DMS153 treated with DMSO at 0.1 percent for 48 hours (cell line): ENCODE measurements around the gene EPHA6.
"Not testable (repeated sequence)": the region's sequence is repeated elsewhere in the genome, so short reads cannot be mapped to it uniquely, and the experiment has no call there.

ENCODE experiments used
- DNase-seq: peaks from one replicate; lab custom pipeline; 2025; ENCODE audit not compliant: unreplicated experiment; lab: John Stamatoyannopoulos, UW

Gene EPHA6

GRCh38 chr3:97010881-97011657 is 196.7 kb downstream of the EPHA6 start:
- DNase-seq, result no peak

GRCh38 chr3:97021778-97022177 is 207.4 kb downstream of the EPHA6 start:
- DNase-seq, result no peak

- not testable (repeated sequence) for DNase-seq
Observed at GRCh38 chr3:97025612-97026011, 211.2 kb downstream of the EPHA6 start.

GRCh38 chr3:97029972-97030371 is 215.6 kb downstream of the EPHA6 start:
- no peak for DNase-seq

- DNase-seq, result peak; percentile 72
Observed at GRCh38 chr3:97037294-97037943, 223.0 kb downstream of the EPHA6 start.

GRCh38 chr3:97043411-97043810 is 229.0 kb downstream of the EPHA6 start:
- no peak for DNase-seq

GRCh38 chr3:97057365-97057764 is 243.0 kb downstream of the EPHA6 start:
- DNase-seq, result no peak

- DNase-seq, result no peak
Observed at GRCh38 chr3:97059168-97059567, 244.8 kb downstream of the EPHA6 start.

GRCh38 chr3:97066531-97066930 is 252.1 kb downstream of the EPHA6 start:
- DNase-seq, result no peak

- no peak for DNase-seq
Observed at GRCh38 chr3:97070302-97070701, 255.9 kb downstream of the EPHA6 start.

GRCh38 chr3:97074546-97074945 is 260.2 kb downstream of the EPHA6 start:
- DNase-seq, result no peak

- DNase-seq, result no peak
Observed at GRCh38 chr3:97076673-97077072, 262.3 kb downstream of the EPHA6 start.

GRCh38 chr3:97089621-97090020 is 275.2 kb downstream of the EPHA6 start:
- no peak for DNase-seq

- no peak for DNase-seq
Observed at GRCh38 chr3:97102641-97103040, 288.2 kb downstream of the EPHA6 start.

- no peak for DNase-seq
Observed at GRCh38 chr3:97105989-97106651, 291.7 kb downstream of the EPHA6 start.

GRCh38 chr3:97106652-97106989 is 292.2 kb downstream of the EPHA6 start:
- DNase-seq, result no peak

GRCh38 chr3:97108136-97108535 is 293.7 kb downstream of the EPHA6 start:
- no peak for DNase-seq

- no peak for DNase-seq
Observed at GRCh38 chr3:97111244-97111643, 296.9 kb downstream of the EPHA6 start.

- DNase-seq, result no peak
Observed at GRCh38 chr3:97121386-97121785, 307.0 kb downstream of the EPHA6 start.

GRCh38 chr3:97125902-97126499 is 311.6 kb downstream of the EPHA6 start:
- no peak for DNase-seq

GRCh38 chr3:97131476-97131875 is 317.1 kb downstream of the EPHA6 start:
- no peak for DNase-seq
